H1 (cell line): ENCODE results near the gene BTBD18.

Source experiments
- EZH2 ChIP-seq: fragments of 200-600 bp; sonication (generic); IDR thresholded peaks from 2 replicates; pipeline ENCODE4 v1.7.1; 2012; ENCODE audit warnings: low read depth, mild to moderate bottlenecking, moderate library complexity, low read length, inconsistent platforms; ENCODE audit not compliant: severe bottlenecking
- JUN ChIP-seq: IDR thresholded peaks from 2 replicates; pipeline ENCODE4 v1.6.1; 2011; ENCODE audit warnings: low read depth, mild to moderate bottlenecking, improper control_type of control experiment, low read length
- KDM5A ChIP-seq: fragments of 200-600 bp; IDR thresholded peaks from 2 replicates; pipeline ENCODE4 v1.7.1; 2012; ENCODE audit warnings: mild to moderate bottlenecking, low read length, inconsistent platforms, mixed read lengths
- POLR2A ChIP-seq, 2 experiments: IDR thresholded peaks; 1 replicate in 1 of 2; 2 replicates in 1 of 2; pipeline ENCODE4 v1.6.1; 2011; ENCODE audit warnings: low read depth in 2 of 2, low read length in 2 of 2, mild to moderate bottlenecking in 2 of 2; ENCODE audit errors: control extremely low read depth in 1 of 2
- POLR2AphosphoS5 ChIP-seq: IDR thresholded peaks from 2 replicates; pipeline ENCODE4 v1.6.1; 2011; ENCODE audit warnings: low read depth, low read length
- RAD21 ChIP-seq, 2 experiments: IDR thresholded peaks in 1 of 2; conservative IDR thresholded peaks in 1 of 2; 2 replicates each; pipeline ENCODE4 v1.6.1; 2011; ENCODE audit warnings: low read depth in 2 of 2, low read length in 2 of 2, improper control_type of control experiment in 1 of 2, inconsistent platforms in 1 of 2, mild to moderate bottlenecking in 1 of 2, moderate library complexity in 1 of 2
- RNF2 ChIP-seq: fragments of 200-900, 300-1000 bp; sonication (generic); IDR thresholded peaks from 2 replicates; pipeline ENCODE4 v1.7.1; 2016; ENCODE audit warnings: borderline replicate concordance, low read depth, mild to moderate bottlenecking, antibody characterized with exemption, low read length; ENCODE audit not compliant: poor library complexity, severe bottlenecking; ENCODE audit errors: missing control alignments
- SAP30 ChIP-seq: fragments of 300-600 bp; sonication (generic); IDR thresholded peaks from 2 replicates; pipeline ENCODE4 v1.7.1; 2012; ENCODE audit warnings: low read length, moderate library complexity, mild to moderate bottlenecking, inconsistent platforms; ENCODE audit not compliant: insufficient read depth, insufficient replicate concordance
- TAF7 ChIP-seq: optimal IDR thresholded peaks from 2 replicates; pipeline ENCODE3; 2011; ENCODE audit warnings: low read depth, mild to moderate bottlenecking, inconsistent platforms, low read length, moderate library complexity, borderline replicate concordance
- ZNF274 ChIP-seq: IDR thresholded peaks from 2 replicates; pipeline ENCODE4 v1.7.0; 2012; ENCODE audit warnings: low read length, borderline replicate concordance; ENCODE audit errors: extremely low read depth
- TF ChIP-seq, protein P1 (sequence below), 3 experiments: IDR thresholded peaks; 1 replicate in 2 of 3; 2 replicates in 1 of 3; pipeline versions ENCODE4 v1.5.1 to v1.6.1; 2011; ENCODE audit warnings: low read length in 3 of 3, mild to moderate bottlenecking in 3 of 3, inconsistent platforms in 2 of 3, low read depth in 1 of 3, moderate library complexity in 1 of 3; ENCODE audit not compliant: insufficient read depth in 1 of 3; ENCODE audit errors: control extremely low read depth in 1 of 3
- TF ChIP-seq, protein P2 (sequence below): IDR thresholded peaks from 2 replicates; pipeline ENCODE4 v1.6.1; 2012; ENCODE audit warnings: inconsistent platforms

DNA sequence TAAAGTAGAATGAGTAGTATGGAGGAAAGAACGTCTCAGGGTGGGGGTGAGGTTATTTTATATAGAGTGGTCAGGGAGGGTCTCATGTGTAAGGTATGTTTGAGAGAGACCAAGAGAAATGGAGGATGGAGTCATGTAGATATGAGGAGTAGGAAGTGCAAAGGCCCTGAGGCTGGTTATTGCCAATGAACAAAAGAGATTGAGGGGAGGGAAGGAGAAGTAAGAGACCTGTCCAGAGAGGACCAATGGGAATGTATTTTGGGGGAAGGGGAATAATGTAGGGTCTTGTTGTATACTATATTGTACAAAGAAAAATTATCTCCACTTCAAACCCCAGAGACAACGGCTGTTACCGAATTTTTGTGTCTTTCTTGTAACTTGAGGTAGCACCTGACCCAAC, 19.7 kb upstream of the BTBD18 start:
- no peak for TF ChIP-seq RNF2
- TF ChIP-seq, protein P1, sequence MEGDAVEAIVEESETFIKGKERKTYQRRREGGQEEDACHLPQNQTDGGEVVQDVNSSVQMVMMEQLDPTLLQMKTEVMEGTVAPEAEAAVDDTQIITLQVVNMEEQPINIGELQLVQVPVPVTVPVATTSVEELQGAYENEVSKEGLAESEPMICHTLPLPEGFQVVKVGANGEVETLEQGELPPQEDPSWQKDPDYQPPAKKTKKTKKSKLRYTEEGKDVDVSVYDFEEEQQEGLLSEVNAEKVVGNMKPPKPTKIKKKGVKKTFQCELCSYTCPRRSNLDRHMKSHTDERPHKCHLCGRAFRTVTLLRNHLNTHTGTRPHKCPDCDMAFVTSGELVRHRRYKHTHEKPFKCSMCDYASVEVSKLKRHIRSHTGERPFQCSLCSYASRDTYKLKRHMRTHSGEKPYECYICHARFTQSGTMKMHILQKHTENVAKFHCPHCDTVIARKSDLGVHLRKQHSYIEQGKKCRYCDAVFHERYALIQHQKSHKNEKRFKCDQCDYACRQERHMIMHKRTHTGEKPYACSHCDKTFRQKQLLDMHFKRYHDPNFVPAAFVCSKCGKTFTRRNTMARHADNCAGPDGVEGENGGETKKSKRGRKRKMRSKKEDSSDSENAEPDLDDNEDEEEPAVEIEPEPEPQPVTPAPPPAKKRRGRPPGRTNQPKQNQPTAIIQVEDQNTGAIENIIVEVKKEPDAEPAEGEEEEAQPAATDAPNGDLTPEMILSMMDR (IDR thresholded peaks at IDR 0.05; ENCODE audit: control extremely low read depth in 1 of 3, insufficient read depth in 1 of 3, low read depth in 1 of 3, low read length in 3 of 3), result no peak
- no peak for TF ChIP-seq KDM5A
- TF ChIP-seq POLR2A (IDR thresholded peaks at IDR 0.05; ENCODE audit: control extremely low read depth in 1 of 2, low read depth in 2 of 2, low read length in 2 of 2), result no peak; a peak in 1 of 3 replicates
- TF ChIP-seq JUN, result no peak
- no peak for TF ChIP-seq POLR2AphosphoS5
- no peak for TF ChIP-seq TAF7
- TF ChIP-seq, protein P2, sequence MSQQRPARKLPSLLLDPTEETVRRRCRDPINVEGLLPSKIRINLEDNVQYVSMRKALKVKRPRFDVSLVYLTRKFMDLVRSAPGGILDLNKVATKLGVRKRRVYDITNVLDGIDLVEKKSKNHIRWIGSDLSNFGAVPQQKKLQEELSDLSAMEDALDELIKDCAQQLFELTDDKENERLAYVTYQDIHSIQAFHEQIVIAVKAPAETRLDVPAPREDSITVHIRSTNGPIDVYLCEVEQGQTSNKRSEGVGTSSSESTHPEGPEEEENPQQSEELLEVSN, result no peak
- TF ChIP-seq ZNF274, result no peak
- TF ChIP-seq RAD21 (IDR thresholded peaks at IDR 0.05 in 1 of 2, conservative IDR thresholded peaks at IDR 0.05 in 1 of 2; ENCODE audit: low read depth in 2 of 2, low read length in 2 of 2), result no peak
- TF ChIP-seq EZH2, result no peak
- TF ChIP-seq SAP30, result no peak
